ENCODE measurements around the gene GNG7. TPM values are rescaled to one million over a fixed set of nuclear protein-coding genes. Genes with fewer than 3 reads are reported as not detected.
"Not testable (repeated sequence)": the region's sequence is repeated elsewhere in the genome, so short reads cannot be mapped to it uniquely, and the experiment has no call there.

The GNG7 gene
- total and polyA plus RNA-seq, 12 donors, result 0.83 to 16.5 (median 7.8) TPM

DNA sequence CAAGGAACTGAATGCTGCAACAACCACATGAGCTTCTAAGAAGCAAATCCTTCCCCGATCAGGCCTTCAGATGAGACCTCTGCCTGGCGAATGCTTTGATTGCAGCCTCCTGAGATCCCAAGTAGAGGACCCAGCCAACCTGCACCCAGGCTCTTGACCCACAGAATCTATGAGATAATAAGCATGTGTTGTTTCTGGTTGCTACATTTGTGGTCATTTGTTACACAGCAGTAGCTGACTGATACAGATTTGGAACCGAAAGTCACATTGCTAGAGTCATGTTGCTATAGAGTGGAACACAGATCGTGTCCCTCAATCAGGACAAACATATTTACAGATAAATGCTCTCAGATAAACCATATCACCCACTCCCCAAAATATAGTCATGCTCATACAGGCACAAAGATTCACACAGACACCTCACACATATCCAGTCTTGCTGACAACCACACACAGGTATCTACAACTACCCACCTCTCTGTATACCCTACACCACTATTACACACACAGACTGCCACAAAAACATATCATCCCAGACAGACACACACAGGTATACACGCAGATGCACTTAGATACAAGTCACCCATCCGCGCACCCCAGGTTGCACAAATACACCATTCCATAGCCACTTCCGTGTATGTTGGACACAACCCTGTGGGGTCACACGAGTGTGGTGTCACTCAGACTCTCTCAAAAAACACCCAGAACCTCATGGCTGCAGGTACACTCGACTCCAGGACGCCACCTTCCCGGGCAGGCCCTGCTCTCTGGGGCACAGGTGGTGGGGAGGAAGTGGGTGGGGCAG is 13.2 kb upstream of the GNG7 start:
- Histone ChIP-seq H3K36me3 (replicated peaks in 1 of 2) (no peaks in the 10 kb centered on the region), H3K27ac (no peak overlapping the region), H3K4me3 (no peak overlapping the region), H3K9me3 (replicated peaks in 1 of 3) (no peaks in the 10 kb centered on the region), H3K27me3 (no peaks in the 10 kb centered on the region), H3K4me1 (replicated peaks in 1 of 2) (peaks cover 0 to 9% of the 10 kb centered on the region in 2 donors)
- DNase-seq, result no peak
- intact Hi-C loops (cut with DNase I), result no loop called here
- WGBS, 4 donors, result 90 to 96% (median 93%) methylated on average over 8 to 12 of the region's 12 CpGs
- no peak for TF ChIP-seq POLR2A (IDR thresholded peaks at IDR 0.05)
- TF ChIP-seq, protein P1, sequence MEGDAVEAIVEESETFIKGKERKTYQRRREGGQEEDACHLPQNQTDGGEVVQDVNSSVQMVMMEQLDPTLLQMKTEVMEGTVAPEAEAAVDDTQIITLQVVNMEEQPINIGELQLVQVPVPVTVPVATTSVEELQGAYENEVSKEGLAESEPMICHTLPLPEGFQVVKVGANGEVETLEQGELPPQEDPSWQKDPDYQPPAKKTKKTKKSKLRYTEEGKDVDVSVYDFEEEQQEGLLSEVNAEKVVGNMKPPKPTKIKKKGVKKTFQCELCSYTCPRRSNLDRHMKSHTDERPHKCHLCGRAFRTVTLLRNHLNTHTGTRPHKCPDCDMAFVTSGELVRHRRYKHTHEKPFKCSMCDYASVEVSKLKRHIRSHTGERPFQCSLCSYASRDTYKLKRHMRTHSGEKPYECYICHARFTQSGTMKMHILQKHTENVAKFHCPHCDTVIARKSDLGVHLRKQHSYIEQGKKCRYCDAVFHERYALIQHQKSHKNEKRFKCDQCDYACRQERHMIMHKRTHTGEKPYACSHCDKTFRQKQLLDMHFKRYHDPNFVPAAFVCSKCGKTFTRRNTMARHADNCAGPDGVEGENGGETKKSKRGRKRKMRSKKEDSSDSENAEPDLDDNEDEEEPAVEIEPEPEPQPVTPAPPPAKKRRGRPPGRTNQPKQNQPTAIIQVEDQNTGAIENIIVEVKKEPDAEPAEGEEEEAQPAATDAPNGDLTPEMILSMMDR (IDR thresholded peaks at IDR 0.05), result no peak

DNA sequence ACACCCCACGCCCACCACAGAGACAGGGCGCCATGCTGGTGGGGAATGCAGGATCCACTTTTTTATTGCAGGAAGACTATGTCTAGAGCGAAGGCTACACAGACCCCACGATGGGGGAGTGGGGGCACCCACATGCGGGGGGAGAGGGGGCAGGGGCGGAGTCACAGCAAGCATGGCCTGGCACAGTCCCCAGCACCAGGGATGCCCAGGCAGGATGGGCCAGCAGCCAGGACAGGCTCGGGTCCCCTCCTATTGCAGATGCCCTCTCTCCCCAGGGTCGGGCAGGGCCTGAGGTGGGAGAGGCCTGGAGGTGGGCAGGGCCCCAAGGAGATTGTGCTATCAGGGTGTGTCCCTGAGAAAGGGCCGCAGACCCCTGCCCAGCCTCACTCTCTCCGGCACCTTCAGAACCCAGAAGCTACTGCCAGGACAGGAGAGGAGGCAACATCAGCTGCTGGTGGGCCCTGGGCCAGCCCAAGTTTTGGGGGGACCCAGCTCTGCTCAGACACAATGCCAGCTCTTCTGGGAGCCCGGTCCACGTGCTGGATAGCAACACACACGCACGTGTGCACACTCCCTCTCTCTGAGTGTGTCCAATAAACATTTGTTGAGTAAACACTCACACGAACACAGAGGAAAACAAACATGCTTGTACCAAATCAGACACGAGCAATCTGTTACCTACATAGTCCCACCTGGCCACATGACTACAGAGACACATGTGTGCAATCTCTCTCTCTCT is 12.2 kb upstream of the GNG7 start:
- H3K27me3 ChIP-seq, result no peaks in the 10 kb centered on the region
- 82 to 92% (median 90%) methylated on average over 8 to 16 of the region's 16 CpGs for WGBS, 4 donors
- intact Hi-C loops (cut with DNase I), result no loop called here

DNA sequence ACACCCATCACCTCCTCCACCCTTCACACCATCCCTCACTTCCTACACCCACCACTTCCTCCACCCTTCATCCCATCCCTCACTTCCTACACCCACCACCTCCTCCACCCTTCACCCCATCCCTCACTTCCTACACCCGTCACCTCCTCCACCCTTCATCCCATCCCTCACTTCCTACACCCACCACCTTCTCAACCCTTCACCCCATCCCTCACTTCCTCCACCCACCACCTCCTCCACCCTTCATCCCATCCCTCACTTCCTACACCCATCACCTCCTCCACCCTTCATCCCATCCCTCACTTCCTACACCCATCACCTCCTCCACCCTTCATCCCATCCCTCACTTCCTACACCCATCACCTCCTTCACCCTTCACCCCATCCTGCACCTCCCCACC is 11.6 kb upstream of the GNG7 start:
- 63 to 92% (median 88%) methylated on average over 1 of the region's 1 CpG; no CpG with 5 or more reads in 1 of the 4 donors for WGBS, 4 donors
- DNase-seq; H3K4me1 ChIP-seq (replicated peaks in 1 of 2); H3K27ac ChIP-seq; H3K4me3 ChIP-seq; H3K9me3 ChIP-seq (replicated peaks in 1 of 3); intact Hi-C loops (cut with DNase I); H3K27me3 ChIP-seq; H3K36me3 ChIP-seq (replicated peaks in 1 of 2): not testable (repeated sequence)

More for the DNA sequence above, 12.2 kb upstream of the GNG7 start:
- Histone ChIP-seq H3K36me3 (replicated peaks in 1 of 2) (no peaks in the 10 kb centered on the region), H3K4me3 (no peak overlapping the region), H3K9me3 (replicated peaks in 1 of 3) (no peaks in the 10 kb centered on the region), H3K27ac (no peak overlapping the region), H3K4me1 (replicated peaks in 1 of 2) (no peaks in the 10 kb centered on the region)
- DNase-seq, result no peak
- no peak for TF ChIP-seq POLR2A (IDR thresholded peaks at IDR 0.05)
- TF ChIP-seq, protein P1 (IDR thresholded peaks at IDR 0.05), result no peak

DNA sequence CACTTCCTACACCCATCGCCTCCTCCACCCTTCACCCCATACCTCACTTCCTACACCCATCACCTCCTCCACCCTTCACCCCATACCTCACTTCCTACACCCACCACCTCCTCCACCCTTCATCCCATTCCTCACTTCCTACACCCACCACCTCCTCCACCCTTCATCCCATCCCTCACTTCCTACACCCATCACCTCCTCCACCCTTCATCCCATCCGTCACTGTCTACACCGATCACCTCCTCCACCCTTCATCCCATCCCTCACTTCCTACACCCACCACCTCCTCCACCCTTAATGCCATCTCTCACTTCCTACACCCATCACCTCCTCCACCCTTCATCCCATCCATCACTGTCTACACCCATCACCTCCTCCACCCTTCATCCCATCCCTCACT is 10.7 kb upstream of the GNG7 start:
- 89 to 94% (median 94%) methylated on average over 3 of the region's 3 CpGs for WGBS, 4 donors
- DNase-seq; H3K27ac ChIP-seq; H3K4me1 ChIP-seq (replicated peaks in 1 of 2); H3K9me3 ChIP-seq (replicated peaks in 1 of 3); intact Hi-C loops (cut with DNase I); H3K4me3 ChIP-seq; H3K36me3 ChIP-seq (replicated peaks in 1 of 2); H3K27me3 ChIP-seq: not testable (repeated sequence)

DNA sequence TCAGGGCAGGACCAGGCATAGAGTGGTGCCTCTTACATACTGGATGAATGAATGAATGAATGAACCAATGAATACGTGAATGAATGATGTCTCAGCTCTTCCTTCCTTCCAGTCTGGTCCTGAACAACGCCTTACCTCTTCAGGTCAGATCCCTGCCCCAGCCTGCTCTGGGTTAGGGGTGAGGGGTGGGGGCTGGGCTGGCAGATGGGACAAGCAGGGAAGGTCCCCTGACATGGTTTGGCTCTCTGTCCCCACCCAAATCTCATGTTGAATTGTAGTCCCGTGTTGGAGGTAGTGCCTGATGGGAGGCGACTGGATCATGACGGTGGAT is 9.3 kb upstream of the GNG7 start:
- no peak for DNase-seq
- 53 to 79% (median 71%) methylated on average over 4 to 5 of the region's 5 CpGs for WGBS, 4 donors
- no peaks in the 10 kb centered on the region for H3K27me3 ChIP-seq
- H3K4me1 ChIP-seq (replicated peaks in 1 of 2), result no peaks in the 10 kb centered on the region
- H3K36me3 ChIP-seq (replicated peaks in 1 of 2), result no peaks in the 10 kb centered on the region
- intact Hi-C loops (cut with DNase I), result no loop called here
- TF ChIP-seq, protein P1 (IDR thresholded peaks at IDR 0.05), result no peak
- no peak for TF ChIP-seq POLR2A (IDR thresholded peaks at IDR 0.05)
- H3K9me3 ChIP-seq (replicated peaks in 1 of 3), result no peaks in the 10 kb centered on the region
- H3K4me3 ChIP-seq, result no peak overlapping the region
- no peak overlapping the region for H3K27ac ChIP-seq

Data from adrenal gland (tissue), 12 donors.